Stimulated activated CD8-positive, alpha-beta memory T cell treated with anti-CD3 and anti-CD28 coated beads, Interleukin-12 subunit alpha, Interleukin-12 subunit beta, amount 100 ng/mL, for 24 hours (primary cell): ENCODE results near the gene THADA.
"Not testable (repeated sequence)": the region's sequence is repeated elsewhere in the genome, so short reads cannot be mapped to it uniquely, and the experiment has no call there.

Experiments
- DNase-seq: peaks from one replicate; pipeline ENCODE4 v3.0.0-alpha.2; 2020; ENCODE audit errors: extremely low read depth

THADA gene

GRCh38 chr2:43209204-43209717, 386.6 kb downstream of the THADA start:
- no peak for DNase-seq

- DNase-seq: no peak
Observed at GRCh38 chr2:43207553-43208300, 388.1 kb downstream of the THADA start.

- DNase-seq: no peak
Observed at GRCh38 chr2:43206602-43207001, 389.2 kb downstream of the THADA start.

DNA sequence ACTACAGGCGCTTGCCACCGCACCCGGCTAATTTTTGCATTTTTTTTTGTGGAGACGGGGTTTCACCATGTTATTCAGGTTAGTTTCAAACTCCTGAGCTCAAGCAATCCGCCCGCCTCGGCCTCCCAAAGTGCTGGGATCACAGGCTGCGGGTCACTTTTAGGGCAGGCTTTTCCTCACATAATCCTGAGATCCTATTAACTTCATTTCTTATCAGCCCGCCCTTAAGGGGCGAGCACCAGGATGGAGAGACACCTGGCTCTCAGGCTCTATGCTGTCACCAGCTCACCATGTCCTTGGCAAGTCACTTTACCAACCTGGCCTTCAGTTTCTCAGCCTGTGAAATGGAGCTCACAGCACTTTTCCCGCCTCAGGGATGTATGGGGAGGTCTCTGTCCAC, 392.5 kb downstream of the THADA start:
- no peak for DNase-seq

GRCh38 chr2:43202289-43202688, 393.5 kb downstream of the THADA start:
- no peak for DNase-seq

DNA sequence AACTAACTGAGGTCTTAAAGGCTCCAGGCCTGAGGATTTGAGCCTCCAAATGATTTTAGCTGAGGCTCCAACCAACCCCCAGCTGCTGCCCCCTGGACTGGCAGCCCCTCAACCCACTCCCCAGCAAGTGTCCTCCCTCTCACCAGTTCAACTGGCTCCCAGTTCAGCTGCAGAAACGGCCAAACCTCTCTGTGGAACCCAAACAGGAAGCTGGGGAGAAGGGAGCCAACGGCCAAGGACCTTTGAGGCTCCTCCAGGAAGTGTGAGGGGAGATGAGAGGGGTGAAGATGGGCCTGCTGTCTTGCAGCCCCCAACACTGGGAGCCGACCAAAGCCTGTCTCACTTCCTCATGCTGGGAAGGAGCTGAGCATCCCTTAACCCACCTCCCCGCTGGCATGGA, 394.3 kb downstream of the THADA start:
- DNase-seq: no peak

DNA sequence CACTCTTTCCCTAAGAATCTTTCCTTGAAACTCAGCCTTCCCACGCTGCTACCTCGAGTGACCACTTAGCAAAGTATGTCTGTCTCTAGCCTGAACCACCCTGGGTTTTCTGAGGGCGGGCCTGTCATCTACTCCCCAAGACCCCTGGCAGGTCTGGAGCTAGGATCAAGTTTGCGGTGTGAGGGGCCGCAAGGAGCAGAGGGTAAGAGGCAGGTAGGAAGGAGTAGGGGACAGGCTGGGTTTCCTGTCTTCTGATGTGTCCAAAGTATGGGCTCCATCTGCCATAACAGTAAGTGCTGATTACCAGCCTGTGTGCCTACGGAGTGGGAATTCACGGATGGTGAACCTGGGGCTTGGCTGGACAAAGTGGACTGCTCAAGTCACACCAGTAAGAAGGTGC, 394.8 kb downstream of the THADA start:
- DNase-seq: no peak

GRCh38 chr2:43199492-43200488, 396.0 kb downstream of the THADA start:
- DNase-seq: no peak

- DNase-seq: no peak
Observed at GRCh38 chr2:43198263-43198662, 397.6 kb downstream of the THADA start.

DNA sequence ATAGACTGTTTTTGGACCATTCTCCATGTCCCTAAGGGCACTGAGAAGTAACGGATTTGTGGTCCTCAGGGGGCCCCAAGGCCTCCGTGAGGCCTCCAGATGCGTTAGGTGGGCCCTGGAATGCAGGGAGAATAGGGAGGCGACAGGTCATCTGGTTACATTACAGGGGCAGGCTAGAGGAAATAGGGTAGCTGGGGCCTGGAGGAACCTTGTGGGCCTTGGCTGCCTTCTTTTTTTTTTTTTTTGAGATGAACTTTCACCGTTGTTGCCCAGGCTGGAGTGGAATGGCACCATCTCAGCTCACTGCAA, 398.3 kb downstream of the THADA start:
- no peak for DNase-seq

- no peak for DNase-seq
Observed at GRCh38 chr2:43196768-43197587, 398.9 kb downstream of the THADA start.

GRCh38 chr2:43194121-43194869, 401.5 kb downstream of the THADA start:
- no peak for DNase-seq

GRCh38 chr2:43193652-43194120, 402.2 kb downstream of the THADA start:
- no peak for DNase-seq

DNA sequence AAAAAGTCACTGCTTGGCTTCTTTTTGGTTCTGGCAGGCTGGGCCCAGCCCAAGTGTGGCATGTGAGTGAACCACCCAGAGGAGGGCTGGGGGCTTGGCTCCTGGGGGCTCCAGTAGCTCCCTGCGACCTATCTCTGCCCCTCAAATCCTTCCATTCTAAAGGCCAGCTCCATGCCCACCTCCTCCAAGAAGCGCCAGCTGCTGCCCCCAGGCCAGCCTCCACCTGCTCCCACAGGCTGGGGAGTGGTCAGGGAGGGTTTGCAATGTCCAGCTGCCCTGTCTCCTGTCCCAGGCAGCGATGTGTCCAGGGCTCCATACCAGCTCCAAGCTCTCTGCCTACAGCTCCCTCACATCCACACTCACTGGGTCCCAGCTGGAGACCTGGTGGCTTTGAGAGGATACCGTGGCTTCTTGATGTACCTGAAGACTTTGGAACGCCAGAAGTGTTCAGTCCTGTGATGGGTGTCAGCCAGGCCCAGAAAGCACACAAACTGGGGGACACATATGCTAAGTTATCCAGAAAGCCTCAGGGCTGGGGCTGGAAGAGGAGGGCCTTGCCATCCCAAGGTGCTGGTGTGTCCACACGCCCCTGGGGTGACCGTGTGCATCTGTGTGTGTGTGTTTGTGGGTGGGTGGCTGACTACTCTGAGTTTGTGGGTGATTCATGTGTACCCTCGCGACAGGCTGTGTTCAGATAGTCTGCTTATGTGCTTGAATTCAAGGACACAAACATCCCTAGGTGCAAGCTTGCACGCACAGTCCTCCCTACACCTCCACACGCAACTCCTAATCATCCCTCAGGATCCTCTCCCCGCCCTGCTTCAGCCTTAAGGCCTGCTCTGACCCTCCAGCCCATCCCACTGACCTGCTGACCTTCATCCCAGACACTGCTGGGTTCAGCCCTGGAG, 402.8 kb downstream of the THADA start:
- no peak for DNase-seq

GRCh38 chr2:43191947-43192516, 403.8 kb downstream of the THADA start:
- no peak for DNase-seq

DNA sequence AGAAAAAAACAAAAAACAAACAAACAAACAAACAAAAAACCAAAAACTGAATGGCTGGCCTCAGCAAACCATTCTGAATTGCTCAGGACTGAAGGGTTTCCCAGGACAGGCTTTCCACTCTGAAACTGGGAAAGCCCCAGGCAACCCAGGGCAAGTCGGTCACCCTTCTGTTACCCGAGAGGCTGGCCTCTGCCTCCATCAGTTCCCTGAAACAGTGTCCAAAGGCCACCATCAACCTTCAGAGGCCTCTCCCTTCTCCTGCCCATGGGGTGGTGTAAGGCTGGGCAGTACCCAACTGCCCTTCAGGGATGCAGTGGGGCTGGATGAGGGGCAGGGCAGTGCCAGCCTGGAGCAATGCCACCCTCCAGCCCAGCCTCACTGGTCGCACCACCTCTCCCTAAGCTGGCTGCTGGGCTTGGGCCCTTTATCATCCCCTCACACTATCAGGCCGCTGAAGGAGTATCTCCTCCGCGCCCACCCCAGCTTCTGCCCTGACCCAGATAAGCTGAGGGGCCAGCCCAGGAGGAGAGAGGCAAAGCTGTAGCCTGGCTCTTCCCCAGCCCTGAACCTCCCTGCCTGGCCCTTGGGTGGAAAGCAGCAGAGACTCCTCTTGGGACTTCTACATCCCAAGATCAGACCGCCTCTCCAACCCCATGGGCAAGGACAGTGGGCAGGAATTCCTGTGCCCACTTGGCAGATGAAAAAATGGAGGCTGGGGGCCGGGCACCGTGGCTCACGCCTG, 405.4 kb downstream of the THADA start:
- no peak for DNase-seq

GRCh38 chr2:43189861-43190260, 406.0 kb downstream of the THADA start:
- not testable (repeated sequence) for DNase-seq

DNA sequence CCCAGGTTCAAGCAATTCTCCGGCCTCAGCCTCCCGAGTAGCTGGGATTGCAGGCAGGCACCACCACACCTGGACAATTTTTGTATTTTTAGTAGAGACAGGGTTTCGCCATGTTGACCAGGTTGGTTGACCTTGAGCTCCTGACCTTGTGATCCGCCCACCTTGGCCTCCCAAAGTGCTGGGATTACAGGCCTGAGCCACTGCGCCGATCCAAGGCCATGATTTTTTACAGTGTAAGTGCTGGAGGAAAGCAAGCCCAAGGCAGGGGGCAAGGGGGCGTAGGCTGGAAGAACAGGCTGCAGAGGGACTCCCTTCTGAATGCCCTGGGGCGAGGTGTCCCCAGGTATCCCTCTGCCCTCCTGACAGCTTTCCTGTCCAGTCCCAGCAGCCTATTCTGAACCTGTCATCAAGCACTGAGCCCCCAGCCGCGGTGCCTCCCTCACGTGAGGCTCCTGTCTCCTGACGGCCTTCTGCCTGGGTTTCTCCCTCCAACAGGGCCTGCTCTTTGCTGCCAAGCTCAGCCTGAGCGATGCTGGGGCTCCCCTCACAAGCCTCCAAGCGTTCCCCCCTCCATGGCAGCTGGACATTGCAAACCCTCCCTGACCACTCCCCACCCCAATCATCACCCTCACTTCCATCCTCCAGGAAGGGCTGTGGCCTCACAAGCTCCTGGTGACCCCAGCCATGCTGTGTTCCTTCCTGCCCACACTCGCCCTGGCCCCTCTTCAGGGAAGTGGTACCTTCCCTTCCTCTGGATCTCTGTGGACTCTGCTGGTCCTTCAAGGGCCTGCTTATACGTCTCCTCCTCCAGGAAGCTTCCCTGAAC, 407.1 kb downstream of the THADA start:
- DNase-seq: no peak
